CD14-positive monocyte (primary cell): ENCODE results near the gene NUDCD3. TPM values are rescaled to one million over a fixed set of nuclear protein-coding genes. Genes with fewer than 3 reads are reported as not detected.
A peak's percentile ranks its signal among the peaks of the same experiment; 100 is the strongest.

Experiments used
- DNase-seq, 3 donors: peaks; one replicate each; pipeline ENCODE4 v3.0.0-alpha.2; 2011 to 2022
- H2AFZ ChIP-seq: 2 replicates; pipeline ENCODE4 v1.6.0; 2012; ENCODE audit warnings: mild to moderate bottlenecking, low read depth, low read length, inconsistent platforms; ENCODE audit not compliant: insufficient read depth, poor library complexity, severe bottlenecking
- H3K27ac ChIP-seq, 2 donors: 1 replicate in 1 of 2; 2 replicates in 1 of 2; pipeline ENCODE4 v1.5.1; 2012 to 2013; ENCODE audit warnings: low read length in 2 of 2, control low read depth in 1 of 2, inconsistent platforms in 1 of 2, low read depth in 1 of 2, mild to moderate bottlenecking in 1 of 2
- H3K27me3 ChIP-seq, 2 donors: one replicate each; pipeline versions ENCODE4 v1.6.0 to v1.6.1; 2011 to 2013; ENCODE audit warnings: low read length in 2 of 2; ENCODE audit not compliant: control insufficient read depth in 2 of 2, insufficient read depth in 2 of 2
- H3K36me3 ChIP-seq, 2 donors: replicated peaks in 1 of 2; 1 replicate in 1 of 2; 2 replicates in 1 of 2; pipeline versions ENCODE4 v1.5.1 to v1.6.1; 2012 to 2013; ENCODE audit warnings: low read length in 2 of 2, control low read depth in 1 of 2, inconsistent platforms in 1 of 2, mild to moderate bottlenecking in 1 of 2; ENCODE audit not compliant: insufficient read depth in 2 of 2, control insufficient read depth in 1 of 2
- H3K4me1 ChIP-seq, 2 donors: 1 replicate in 1 of 2; 2 replicates in 1 of 2; pipeline versions ENCODE4 v1.5.1 to v1.6.1; 2012 to 2013; ENCODE audit warnings: low read length in 2 of 2, control low read depth in 1 of 2, inconsistent platforms in 1 of 2, mild to moderate bottlenecking in 1 of 2, moderate library complexity in 1 of 2; ENCODE audit not compliant: insufficient read depth in 2 of 2, control insufficient read depth in 1 of 2
- H3K4me2 ChIP-seq: replicated peaks from 2 replicates; pipeline ENCODE3; 2012; ENCODE audit warnings: low read length, moderate library complexity, mild to moderate bottlenecking; ENCODE audit not compliant: poor library complexity, severe bottlenecking; ENCODE audit errors: extremely low read depth
- H3K4me3 ChIP-seq, 3 experiments: fragments of 200-600 bp in 1 of 3; sonication (generic) in 1 of 3; replicated peaks in 1 of 3; 1 replicate in 2 of 3; 2 replicates in 1 of 3; pipeline ENCODE4 v1.5.1; 2011 to 2013; ENCODE audit warnings: low read length in 3 of 3, mild to moderate bottlenecking in 3 of 3, control low read depth in 2 of 3, low read depth in 2 of 3, inconsistent platforms in 1 of 3, moderate library complexity in 1 of 3
- H3K79me2 ChIP-seq: 2 replicates; pipeline ENCODE4 v1.6.0; 2012; ENCODE audit warnings: mild to moderate bottlenecking, control low read depth, inconsistent platforms, low read length, moderate library complexity; ENCODE audit not compliant: insufficient read depth
- H3K9ac ChIP-seq: 2 replicates; pipeline ENCODE4 v1.6.0; 2017; ENCODE audit warnings: low read length, mild to moderate bottlenecking; ENCODE audit not compliant: insufficient read depth, poor library complexity, severe bottlenecking
- H3K9me3 ChIP-seq, 2 donors: replicated peaks in 1 of 2; 1 replicate in 1 of 2; 2 replicates in 1 of 2; pipeline versions ENCODE4 v1.5.1 to v1.6.1; 2012 to 2013; ENCODE audit warnings: low read length in 2 of 2, control low read depth in 1 of 2; ENCODE audit not compliant: control insufficient read depth in 1 of 2, insufficient read depth in 1 of 2
- H4K20me1 ChIP-seq: 2 replicates; pipeline ENCODE4 v1.6.0; 2012; ENCODE audit warnings: mild to moderate bottlenecking, low read length, control low read depth, moderate library complexity; ENCODE audit not compliant: insufficient read depth
- H3K27ac Mint-ChIP-seq, 7 donors: one replicate each; pipeline ENCODE4 v1.8.0; 2020; ENCODE audit warnings: mild to moderate bottlenecking in 7 of 7, mixed read lengths in 7 of 7, moderate library complexity in 6 of 7, inconsistent platforms in 2 of 7
- H3K27me3 Mint-ChIP-seq, 3 donors: one replicate each; pipeline ENCODE4 v1.8.0; 2021 to 2022; ENCODE audit warnings: low read depth in 3 of 3, mild to moderate bottlenecking in 3 of 3, mixed read lengths in 3 of 3, moderate library complexity in 3 of 3, inconsistent platforms in 1 of 3
- H3K36me3 Mint-ChIP-seq, 2 donors: one replicate each; pipeline ENCODE4 v1.8.0; 2020; ENCODE audit warnings: mixed read lengths in 2 of 2, inconsistent platforms in 1 of 2, mild to moderate bottlenecking in 1 of 2
- H3K4me1 Mint-ChIP-seq: one replicate; pipeline ENCODE4 v1.8.0; 2020; ENCODE audit warnings: mild to moderate bottlenecking, mixed read lengths
- H3K4me3 Mint-ChIP-seq, 2 donors: one replicate each; pipeline ENCODE4 v1.8.0; 2020; ENCODE audit warnings: mild to moderate bottlenecking in 2 of 2, mixed read lengths in 2 of 2, moderate library complexity in 1 of 2
- H3K9me3 Mint-ChIP-seq, 7 donors: one replicate each; pipeline ENCODE4 v1.8.0; 2020 to 2022; ENCODE audit warnings: mixed read lengths in 7 of 7, mild to moderate bottlenecking in 6 of 7, moderate library complexity in 6 of 7, inconsistent platforms in 2 of 7
- WGBS: methylation state at CpG from one replicate; pipeline ENCODE4 v1.1.5; 2013; ENCODE audit warnings: missing lambda C conversion rate; ENCODE audit not compliant: insufficient coverage; 5-methylcytosine and 5-hydroxymethylcytosine counted together
- intact Hi-C, 2 donors: fragments of 100-400 bp; cut with micrococcal nuclease; formaldehyde crosslinking; loops; one replicate each; pipeline versions ENCODE4 v1.15.0 to v1.15.1; 2023
- polyA plus RNA-seq, 3 donors: library from polyadenylated mRNA; depleted of rRNA in 1 of 3; unstranded in 2 of 3; stranded (reverse) in 1 of 3; fragments of 300-500 nt in 2 of 3; fragments of >200 nt in 1 of 3; fragmentation: Illumina TruSeq in 2 of 3; gene quantifications; 1 replicate in 2 of 3; 2 replicates in 1 of 3; pipeline ENCODE4 v1.2.3, GENCODE V29; 2012 to 2021
- TF ChIP-seq, protein P1 (sequence below): fragments of 200-600 bp; IDR thresholded peaks from one replicate; pipeline ENCODE4 v1.8.0; 2022; ENCODE audit warnings: antibody characterized with exemption, mild to moderate bottlenecking

NUDCD3 gene
- polyA plus RNA-seq, 3 donors = 13.6 to 26.5 (median 21.6) TPM

DNA sequence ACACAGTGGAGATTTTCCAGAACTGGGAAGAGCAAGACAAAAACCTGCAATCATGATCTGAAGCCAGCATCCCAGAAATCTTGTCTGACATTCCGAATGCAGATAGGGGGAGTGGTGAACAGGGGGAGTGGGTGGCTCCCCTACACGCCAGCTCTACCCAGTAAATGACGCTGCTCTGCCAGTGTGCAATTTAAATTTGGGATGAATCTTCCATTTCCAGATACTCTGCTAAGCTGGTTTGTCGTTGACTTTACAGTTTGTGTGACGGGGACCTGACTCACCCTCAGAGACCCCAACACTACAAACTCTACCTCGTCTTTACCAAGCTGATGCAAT is 96.4 kb downstream of the NUDCD3 start:
- H3K4me2 ChIP-seq = no peak overlapping the region
- no peak overlapping the region for H3K4me3 Mint-ChIP-seq
- H3K27ac ChIP-seq = no peak overlapping the region
- H3K79me2 ChIP-seq = no peaks in the 10 kb centered on the region
- H3K9ac ChIP-seq = no peak overlapping the region
- WGBS = 96% methylated on average over 4 of the region's 6 CpGs
- H3K36me3 ChIP-seq = peaks cover 39 to 77% of the 10 kb centered on the region in 2 donors
- H4K20me1 ChIP-seq = peaks cover 4% of the 10 kb centered on the region
- no peak overlapping the region for H3K4me3 ChIP-seq
- H3K36me3 Mint-ChIP-seq = peaks cover 60 to 70% of the 10 kb centered on the region in 2 donors
- H3K27me3 ChIP-seq = no peaks in the 10 kb centered on the region
- H3K27ac Mint-ChIP-seq = peak overlapping the region in 1 of 7 donors; percentile 37
- no peaks in the 10 kb centered on the region for H3K4me1 ChIP-seq
- TF ChIP-seq, protein P1, sequence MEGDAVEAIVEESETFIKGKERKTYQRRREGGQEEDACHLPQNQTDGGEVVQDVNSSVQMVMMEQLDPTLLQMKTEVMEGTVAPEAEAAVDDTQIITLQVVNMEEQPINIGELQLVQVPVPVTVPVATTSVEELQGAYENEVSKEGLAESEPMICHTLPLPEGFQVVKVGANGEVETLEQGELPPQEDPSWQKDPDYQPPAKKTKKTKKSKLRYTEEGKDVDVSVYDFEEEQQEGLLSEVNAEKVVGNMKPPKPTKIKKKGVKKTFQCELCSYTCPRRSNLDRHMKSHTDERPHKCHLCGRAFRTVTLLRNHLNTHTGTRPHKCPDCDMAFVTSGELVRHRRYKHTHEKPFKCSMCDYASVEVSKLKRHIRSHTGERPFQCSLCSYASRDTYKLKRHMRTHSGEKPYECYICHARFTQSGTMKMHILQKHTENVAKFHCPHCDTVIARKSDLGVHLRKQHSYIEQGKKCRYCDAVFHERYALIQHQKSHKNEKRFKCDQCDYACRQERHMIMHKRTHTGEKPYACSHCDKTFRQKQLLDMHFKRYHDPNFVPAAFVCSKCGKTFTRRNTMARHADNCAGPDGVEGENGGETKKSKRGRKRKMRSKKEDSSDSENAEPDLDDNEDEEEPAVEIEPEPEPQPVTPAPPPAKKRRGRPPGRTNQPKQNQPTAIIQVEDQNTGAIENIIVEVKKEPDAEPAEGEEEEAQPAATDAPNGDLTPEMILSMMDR = no peak
- DNase-seq = no peak
- H3K9me3 Mint-ChIP-seq = peaks cover 0 to 1% (median 0%) of the 10 kb centered on the region in 7 donors
- H3K27me3 Mint-ChIP-seq = no peaks in the 10 kb centered on the region
- H3K9me3 ChIP-seq = no peaks in the 10 kb centered on the region
- no peak overlapping the region for H2AFZ ChIP-seq
- H3K4me1 Mint-ChIP-seq = peaks cover 12% of the 10 kb centered on the region
- intact Hi-C loops = no loop called here

DNA sequence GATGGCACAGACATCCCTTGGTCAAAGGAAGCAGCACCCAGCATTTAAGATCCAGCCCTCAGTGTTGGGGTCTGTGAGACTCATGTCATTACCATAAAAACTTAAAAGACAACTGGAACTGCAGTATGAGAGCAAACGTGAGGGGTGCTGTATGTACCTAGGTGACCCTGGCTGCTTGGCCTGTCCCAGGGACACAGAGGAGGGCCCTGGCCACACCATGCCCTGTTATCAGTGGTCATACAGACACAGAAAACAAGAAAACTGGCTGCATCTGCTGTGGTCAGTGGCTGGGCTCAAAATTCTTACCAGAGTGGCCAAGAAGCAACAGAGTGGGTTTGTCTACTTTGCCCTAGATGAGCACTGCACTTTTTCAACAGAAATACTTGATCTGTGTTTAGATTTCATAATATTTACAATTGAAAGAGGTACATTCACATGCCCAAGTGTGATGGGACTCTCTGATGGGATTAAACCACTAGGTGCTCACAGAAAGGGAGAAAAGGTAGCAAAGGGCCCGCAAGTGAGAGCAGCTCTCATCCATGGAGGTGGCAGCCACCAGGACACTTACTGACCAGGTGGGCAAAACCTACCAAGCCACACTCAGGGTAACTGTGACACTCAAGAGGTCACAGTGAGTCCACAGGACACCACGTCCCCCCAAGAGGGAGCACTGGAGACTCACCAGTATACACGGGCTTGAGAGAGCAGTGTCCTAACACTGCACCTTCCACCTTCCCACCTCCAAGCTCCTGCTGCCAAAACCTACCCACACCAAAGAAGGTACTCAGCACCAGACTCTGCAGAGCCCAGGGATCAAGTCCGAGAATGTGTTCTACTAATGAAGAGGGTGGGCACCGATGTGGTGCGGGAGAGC is 97.0 kb downstream of the NUDCD3 start:
- Histone ChIP-seq H3K36me3 (peaks cover 45 to 77% of the 10 kb centered on the region in 2 donors), H3K79me2 (no peaks in the 10 kb centered on the region), H3K9me3 (no peaks in the 10 kb centered on the region), H2AFZ (no peak overlapping the region), H3K9ac (no peak overlapping the region), H3K4me2 (no peak overlapping the region), H3K4me3 (no peak overlapping the region), H3K27me3 (no peaks in the 10 kb centered on the region), H4K20me1 (peaks cover 4% of the 10 kb centered on the region), H3K27ac (no peak overlapping the region), H3K4me1 (no peaks in the 10 kb centered on the region)
- DNase-seq = no peak
- no peak overlapping the region for H3K4me3 Mint-ChIP-seq
- no peaks in the 10 kb centered on the region for H3K27me3 Mint-ChIP-seq
- H3K4me1 Mint-ChIP-seq = peaks cover 12% of the 10 kb centered on the region
- WGBS = 100% methylated on average over 4 of the region's 7 CpGs
- H3K36me3 Mint-ChIP-seq = peaks cover 60 to 71% of the 10 kb centered on the region in 2 donors
- H3K27ac Mint-ChIP-seq = peak overlapping the region in 6 of 7 donors; percentile 1 to 41 (median 30)
- peaks cover 0 to 1% (median 0%) of the 10 kb centered on the region in 7 donors for H3K9me3 Mint-ChIP-seq
- TF ChIP-seq, protein P1 = no peak
- intact Hi-C loops = no loop called here
